ENCODE measurements around the gene FHAD1.
A peak's percentile ranks its signal among the peaks of the same experiment; 100 is the strongest.
"Not testable (repeated sequence)": the region's sequence is repeated elsewhere in the genome, so short reads cannot be mapped to it uniquely, and the experiment has no call there.

The FHAD1 gene

GRCh38 chr1:15429701-15430149, 182.7 kb downstream of the FHAD1 start:
- ATAC-seq (ENCODE audit: low read depth) (0 out of 3 replicates have a peak, but pooled peaks have one; percentile 2), DNase-seq (ENCODE audit: low spot score) (no peak)
- TF ChIP-seq, protein P1, sequence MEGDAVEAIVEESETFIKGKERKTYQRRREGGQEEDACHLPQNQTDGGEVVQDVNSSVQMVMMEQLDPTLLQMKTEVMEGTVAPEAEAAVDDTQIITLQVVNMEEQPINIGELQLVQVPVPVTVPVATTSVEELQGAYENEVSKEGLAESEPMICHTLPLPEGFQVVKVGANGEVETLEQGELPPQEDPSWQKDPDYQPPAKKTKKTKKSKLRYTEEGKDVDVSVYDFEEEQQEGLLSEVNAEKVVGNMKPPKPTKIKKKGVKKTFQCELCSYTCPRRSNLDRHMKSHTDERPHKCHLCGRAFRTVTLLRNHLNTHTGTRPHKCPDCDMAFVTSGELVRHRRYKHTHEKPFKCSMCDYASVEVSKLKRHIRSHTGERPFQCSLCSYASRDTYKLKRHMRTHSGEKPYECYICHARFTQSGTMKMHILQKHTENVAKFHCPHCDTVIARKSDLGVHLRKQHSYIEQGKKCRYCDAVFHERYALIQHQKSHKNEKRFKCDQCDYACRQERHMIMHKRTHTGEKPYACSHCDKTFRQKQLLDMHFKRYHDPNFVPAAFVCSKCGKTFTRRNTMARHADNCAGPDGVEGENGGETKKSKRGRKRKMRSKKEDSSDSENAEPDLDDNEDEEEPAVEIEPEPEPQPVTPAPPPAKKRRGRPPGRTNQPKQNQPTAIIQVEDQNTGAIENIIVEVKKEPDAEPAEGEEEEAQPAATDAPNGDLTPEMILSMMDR (IDR thresholded peaks at IDR 0.05; ENCODE audit: poor library complexity, severe bottlenecking) = no peak
- H3K4me1 ChIP-seq (ENCODE audit: insufficient read depth, poor library complexity, severe bottlenecking) = peaks cover 18% of the 10 kb centered on the region
- H3K9me3 ChIP-seq (ENCODE audit: severe bottlenecking) = no peaks in the 10 kb centered on the region
- H3K27me3 ChIP-seq (ENCODE audit: insufficient read depth, poor library complexity, severe bottlenecking) = no peaks in the 10 kb centered on the region
- H3K36me3 ChIP-seq (ENCODE audit: low read depth) = peaks cover 47% of the 10 kb centered on the region
- no peak overlapping the region for H3K4me3 ChIP-seq (ENCODE audit: severe bottlenecking)
- H3K27ac ChIP-seq (ENCODE audit: poor library complexity, severe bottlenecking) = peak overlapping the region; percentile 3

DNA sequence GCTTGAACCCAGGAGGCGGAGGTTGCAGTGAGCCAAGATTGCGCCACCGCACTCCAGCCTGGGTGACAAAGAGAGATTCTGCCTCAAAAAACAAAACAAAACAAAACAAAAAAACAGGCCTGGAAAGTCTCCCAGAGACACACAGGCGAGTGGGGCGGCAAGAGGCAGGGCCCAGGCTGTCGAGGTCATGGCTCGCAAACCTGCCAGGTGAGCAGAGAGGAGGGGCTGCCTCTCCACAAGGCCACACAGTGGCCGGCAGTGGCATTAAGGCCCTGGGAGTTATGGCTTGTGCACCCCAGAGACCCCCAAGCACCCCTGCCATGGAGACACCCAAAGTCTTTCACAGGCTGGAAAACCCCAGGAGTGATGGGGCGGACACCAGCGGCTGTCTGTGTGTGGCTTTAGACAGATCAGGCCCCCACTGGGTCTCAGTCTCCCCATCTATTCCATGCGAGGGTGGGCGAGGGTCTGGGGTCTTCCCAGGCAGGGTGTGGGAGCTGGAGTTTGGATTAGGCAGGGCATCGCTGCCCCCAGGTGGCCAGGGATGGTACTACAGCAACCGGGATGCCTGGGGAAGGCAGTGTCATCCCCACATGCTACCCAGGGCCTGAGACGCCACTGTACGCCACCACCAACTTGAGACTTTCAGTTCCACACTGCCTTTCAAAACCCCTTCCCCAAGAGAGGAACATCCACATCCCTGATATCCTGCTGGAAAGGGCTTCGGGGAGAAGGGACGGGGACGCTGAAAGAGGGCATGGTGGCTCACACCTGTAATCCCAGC, 184.0 kb downstream of the FHAD1 start:
- ATAC-seq (ENCODE audit: low read depth) (peak; percentile 31), DNase-seq (ENCODE audit: low spot score) (no peak)
- no peak overlapping the region for H3K4me3 ChIP-seq (ENCODE audit: severe bottlenecking)
- TF ChIP-seq, protein P1 (IDR thresholded peaks at IDR 0.05; ENCODE audit: poor library complexity, severe bottlenecking) = peak; percentile 82
- peaks cover 15% of the 10 kb centered on the region for H3K4me1 ChIP-seq (ENCODE audit: insufficient read depth, poor library complexity, severe bottlenecking)
- no peaks in the 10 kb centered on the region for H3K9me3 ChIP-seq (ENCODE audit: severe bottlenecking)
- H3K36me3 ChIP-seq (ENCODE audit: low read depth) = peaks cover 37% of the 10 kb centered on the region
- no peaks in the 10 kb centered on the region for H3K27me3 ChIP-seq (ENCODE audit: insufficient read depth, poor library complexity, severe bottlenecking)
- H3K27ac ChIP-seq (ENCODE audit: poor library complexity, severe bottlenecking) = no peak overlapping the region

DNA sequence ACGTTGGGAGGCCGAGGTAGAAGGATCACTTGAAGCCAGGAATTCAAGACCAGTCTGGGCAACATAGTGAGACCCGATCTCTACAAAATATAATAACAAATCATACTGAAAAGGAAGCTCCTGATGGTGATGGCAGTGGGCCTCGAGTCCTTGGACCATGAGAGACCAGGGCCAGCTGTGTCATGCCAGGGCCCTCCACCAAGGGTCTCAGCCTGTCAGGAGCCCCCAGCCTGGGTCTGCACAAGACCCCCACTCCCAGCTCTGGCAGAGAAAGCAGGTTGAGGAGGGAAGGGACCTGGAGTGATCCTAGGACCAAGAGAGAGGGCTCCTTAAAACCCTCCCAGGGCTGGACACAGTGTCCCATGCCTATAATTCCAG, 184.5 kb downstream of the FHAD1 start:
- TF ChIP-seq, protein P1 (IDR thresholded peaks at IDR 0.05; ENCODE audit: poor library complexity, severe bottlenecking) = no peak
- DNase-seq (ENCODE audit: low spot score) (no peak), ATAC-seq (ENCODE audit: low read depth) (no peak)
- Histone ChIP-seq H3K4me3 (ENCODE audit: severe bottlenecking) (no peak overlapping the region), H3K27me3 (ENCODE audit: insufficient read depth, poor library complexity, severe bottlenecking) (no peaks in the 10 kb centered on the region), H3K27ac (ENCODE audit: poor library complexity, severe bottlenecking) (no peak overlapping the region), H3K9me3 (ENCODE audit: severe bottlenecking) (no peaks in the 10 kb centered on the region), H3K4me1 (ENCODE audit: insufficient read depth, poor library complexity, severe bottlenecking) (peaks cover 9% of the 10 kb centered on the region), H3K36me3 (ENCODE audit: low read depth) (peaks cover 31% of the 10 kb centered on the region)

- ATAC-seq (ENCODE audit: low read depth) (no peak), DNase-seq (ENCODE audit: low spot score) (no peak)
- Histone ChIP-seq H3K4me3 (ENCODE audit: severe bottlenecking) (no peak overlapping the region), H3K27ac (ENCODE audit: poor library complexity, severe bottlenecking) (no peak overlapping the region), H3K4me1 (ENCODE audit: insufficient read depth, poor library complexity, severe bottlenecking) (peaks cover 8% of the 10 kb centered on the region), H3K27me3 (ENCODE audit: insufficient read depth, poor library complexity, severe bottlenecking) (no peaks in the 10 kb centered on the region), H3K9me3 (ENCODE audit: severe bottlenecking) (no peaks in the 10 kb centered on the region), H3K36me3 (ENCODE audit: low read depth) (peaks cover 24% of the 10 kb centered on the region)
- TF ChIP-seq, protein P1 (IDR thresholded peaks at IDR 0.05; ENCODE audit: poor library complexity, severe bottlenecking) = no peak
Observed at GRCh38 chr1:15432324-15432723, 185.3 kb downstream of the FHAD1 start.

DNA sequence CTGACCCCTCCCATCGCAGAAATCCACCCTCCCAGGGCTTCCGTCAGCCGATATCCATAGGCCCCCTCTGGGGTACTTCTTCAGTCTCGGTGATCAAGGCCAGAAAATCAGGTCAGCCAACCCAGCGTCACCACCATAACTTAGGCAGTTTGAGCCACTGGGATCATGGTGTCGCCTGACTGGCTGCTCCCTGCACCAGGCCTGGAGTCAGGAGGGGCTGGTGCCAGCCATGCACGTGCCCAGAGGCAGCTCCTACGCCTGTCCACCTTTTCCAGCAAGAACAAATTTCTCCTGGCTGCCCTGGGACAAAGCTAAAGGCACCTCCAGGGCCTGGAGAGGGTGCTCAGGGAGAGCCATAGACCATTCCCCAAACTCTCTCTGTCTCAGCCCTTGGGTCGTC, 186.4 kb downstream of the FHAD1 start:
- Histone ChIP-seq H3K4me1 (ENCODE audit: insufficient read depth, poor library complexity, severe bottlenecking) (peaks cover 8% of the 10 kb centered on the region), H3K36me3 (ENCODE audit: low read depth) (peaks cover 14% of the 10 kb centered on the region), H3K4me3 (ENCODE audit: severe bottlenecking) (no peak overlapping the region), H3K27ac (ENCODE audit: poor library complexity, severe bottlenecking) (no peak overlapping the region), H3K27me3 (ENCODE audit: insufficient read depth, poor library complexity, severe bottlenecking) (no peaks in the 10 kb centered on the region), H3K9me3 (ENCODE audit: severe bottlenecking) (no peaks in the 10 kb centered on the region)
- ATAC-seq (ENCODE audit: low read depth) = no peak
- TF ChIP-seq, protein P1 (IDR thresholded peaks at IDR 0.05; ENCODE audit: poor library complexity, severe bottlenecking) = no peak
- DNase-seq (ENCODE audit: low spot score) = no peak

DNA sequence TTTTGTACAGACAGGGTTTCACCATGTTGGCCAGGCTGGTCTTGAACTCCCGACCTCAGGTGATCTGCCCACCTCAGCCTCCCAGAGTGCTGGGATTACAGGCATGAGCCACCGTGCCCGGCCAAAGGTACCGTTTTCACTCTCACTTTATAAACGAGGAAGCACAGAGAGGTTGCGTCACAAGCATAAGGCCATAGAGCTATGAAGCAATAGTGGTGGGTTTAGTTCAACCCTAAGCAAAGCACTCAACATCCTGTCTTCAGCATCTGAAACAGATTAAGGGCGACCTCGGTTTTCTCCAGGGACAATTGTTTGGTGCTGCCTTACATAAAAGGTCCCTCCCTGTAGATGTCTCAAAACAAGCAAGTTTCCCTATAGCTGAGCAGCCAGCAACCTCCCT, 187.7 kb downstream of the FHAD1 start:
- not testable (repeated sequence) for H3K4me1 ChIP-seq (ENCODE audit: insufficient read depth, poor library complexity, severe bottlenecking); ATAC-seq (ENCODE audit: low read depth); H3K27ac ChIP-seq (ENCODE audit: poor library complexity, severe bottlenecking); H3K4me3 ChIP-seq (ENCODE audit: severe bottlenecking); H3K27me3 ChIP-seq (ENCODE audit: insufficient read depth, poor library complexity, severe bottlenecking); H3K9me3 ChIP-seq (ENCODE audit: severe bottlenecking); DNase-seq (ENCODE audit: low spot score)
- H3K36me3 ChIP-seq (ENCODE audit: low read depth) = peaks cover 10% of the 10 kb centered on the region
